HepG2 (cell line): Measurements from ENCODE around the gene PKNOX2. TPM values are rescaled to one million over a fixed set of nuclear protein-coding genes. Genes with fewer than 3 reads are reported as not detected.

Experiments used
- ATAC-seq: fragments of 200-7000 bp; cut with Tn5 transposase; 3 replicates; pipeline ENCODE4 v1.9.1; 2020; ENCODE audit warnings: mild to moderate bottlenecking, moderate library complexity
- BruUV-seq: library from RNA; stranded (reverse); fragments of 400-500 nt; replicated peaks from 2 replicates; lab custom pipeline; 2021; lab: Mats Ljungman, UMichigan
- CTCF ChIA-PET: fragments of 300-600 bp; formaldehyde crosslinking; extraction: SDS; loops from one replicate; lab custom pipeline; 2021; ENCODE audit warnings: low total read pairs, inconsistent platforms, low intra/inter-chr PET ratio; lab: Yijun Ruan, JAX
- POLR2A ChIA-PET: fragments of 350-600 bp; sonication (Branson Sonifier 250); formaldehyde crosslinking; loops from one replicate; lab custom pipeline; 2020; ENCODE audit warnings: antibody characterized with exemption, inconsistent platforms; lab: Yijun Ruan, JAX
- DNase-seq: peaks from one replicate; pipeline ENCODE4 v3.0.0-alpha.2; 2015; ENCODE audit warnings: low spot score
- FAIRE-seq: peaks from 3 replicates; lab custom pipeline; 2011; peaks lifted over from hg19 to GRCh38; lab: Jason Lieb, UNC
- H2AFZ ChIP-seq: one replicate; pipeline ENCODE4 v1.6.1; 2011; ENCODE audit warnings: low read length, inconsistent platforms
- H3K27ac ChIP-seq: fragments of 300-600 bp; 3 replicates; pipeline ENCODE4 v1.8.0; 2011; ENCODE audit warnings: mixed run types, mild to moderate bottlenecking, mixed read lengths, low read length, inconsistent platforms; ENCODE audit not compliant: insufficient read depth; ENCODE audit errors: extremely low read length
- H3K27me3 ChIP-seq, 2 experiments: fragments of 200-600 bp in 1 of 2; 2 replicates in 1 of 2; 3 replicates in 1 of 2; pipeline versions ENCODE4 v1.6.0 to v1.8.0; 2011; ENCODE audit warnings: low read length in 2 of 2, mild to moderate bottlenecking in 2 of 2, moderate library complexity in 2 of 2, inconsistent platforms in 1 of 2; ENCODE audit not compliant: insufficient read depth in 2 of 2, control insufficient read depth in 1 of 2
- H3K36me3 ChIP-seq, 2 experiments: fragments of 200-600 bp in 1 of 2; replicated peaks in 1 of 2; 2 replicates in 1 of 2; 3 replicates in 1 of 2; pipeline versions ENCODE4 v1.5.1 to v1.8.0; 2011; ENCODE audit warnings: low read length in 2 of 2, inconsistent platforms in 1 of 2; ENCODE audit not compliant: insufficient read depth in 2 of 2, control insufficient read depth in 1 of 2
- H3K4me1 ChIP-seq: 2 replicates; pipeline ENCODE4 v1.5.1; 2012; ENCODE audit warnings: low read length, inconsistent platforms; ENCODE audit not compliant: insufficient read depth
- H3K4me2 ChIP-seq: 2 replicates; pipeline ENCODE4 v1.6.0; 2011; ENCODE audit warnings: low read depth, low read length, inconsistent platforms
- H3K4me3 ChIP-seq, 3 experiments: fragments of 200-600 bp in 1 of 3; sonication (generic), shearing (Covaris generic) in 1 of 3; replicated peaks in 1 of 3; 2 replicates each; pipeline ENCODE4 v1.5.1; 2011 to 2016; ENCODE audit warnings: low read length in 3 of 3, inconsistent platforms in 2 of 3, low read depth in 2 of 3, mild to moderate bottlenecking in 2 of 3, control low read depth in 1 of 3, mixed read lengths in 1 of 3; ENCODE audit not compliant: insufficient read depth in 1 of 3
- H3K79me2 ChIP-seq: one replicate; pipeline ENCODE4 v1.6.1; 2011; ENCODE audit warnings: low read length, inconsistent platforms; ENCODE audit not compliant: insufficient read depth
- H3K9ac ChIP-seq: 2 replicates; pipeline ENCODE4 v1.6.0; 2011; ENCODE audit warnings: mild to moderate bottlenecking, low read depth, low read length, inconsistent platforms; ENCODE audit not compliant: insufficient read depth
- H3K9me3 ChIP-seq: 2 replicates; pipeline ENCODE4 v1.5.1; 2012; ENCODE audit warnings: mild to moderate bottlenecking, low read length
- H4K20me1 ChIP-seq: 2 replicates; pipeline ENCODE4 v1.6.0; 2011; ENCODE audit warnings: inconsistent platforms, mild to moderate bottlenecking, low read length, moderate library complexity; ENCODE audit not compliant: insufficient read depth
- ARID2 ChIP-seq: sonication (generic); formaldehyde crosslinking; IDR thresholded peaks from 2 replicates; pipeline ENCODE4 v1.8.1; 2022; ENCODE audit warnings: mild to moderate bottlenecking, missing genetic modification reagents, borderline replicate concordance
- ATRX ChIP-seq: sonication (generic); formaldehyde crosslinking; IDR thresholded peaks from 2 replicates; pipeline ENCODE4 v1.4.0; 2020; ENCODE audit warnings: missing genetic modification reagents, borderline replicate concordance
- CENPT ChIP-seq: sonication (generic); formaldehyde crosslinking; IDR thresholded peaks from 2 replicates; pipeline ENCODE4 v1.8.0; 2022; ENCODE audit warnings: low read depth, mild to moderate bottlenecking, moderate library complexity, missing genetic modification reagents
- DNMT3B ChIP-seq: conservative IDR thresholded peaks from 2 replicates; pipeline ENCODE4 v1.6.1; 2016; ENCODE audit warnings: missing biosample characterization, control low read depth
- EZH2 ChIP-seq: conservative IDR thresholded peaks from 2 replicates; pipeline ENCODE4 v1.6.1; 2012; ENCODE audit warnings: mild to moderate bottlenecking, low read depth, low read length, moderate library complexity
- NR2F1 ChIP-seq, 2 experiments: fragments of 450-650 bp in 1 of 2; formaldehyde crosslinking in 1 of 2; IDR thresholded peaks; 2 replicates each; pipeline versions ENCODE4 v1.5.0 to v1.6.1; 2016 to 2020; ENCODE audit warnings: mild to moderate bottlenecking in 1 of 2, missing compliant biosample characterization in 1 of 2, missing genetic modification reagents in 1 of 2, moderate library complexity in 1 of 2
- SIN3A ChIP-seq: IDR thresholded peaks from 2 replicates; pipeline ENCODE4 v1.6.1; 2011; ENCODE audit warnings: low read depth, mild to moderate bottlenecking, control low read depth, low read length, borderline replicate concordance
- SRSF1 ChIP-seq: fragments of 200-400 bp; formaldehyde crosslinking; optimal IDR thresholded peaks from 2 replicates; pipeline ENCODE3; 2017; ENCODE audit warnings: mild to moderate bottlenecking, low read depth, low read length, moderate library complexity
- WGBS: methylation state at CpG from one replicate; pipeline ENCODE4 v1.1.6; 2017; ENCODE audit warnings: low lambda C conversion rate; 5-methylcytosine and 5-hydroxymethylcytosine counted together
- in situ Hi-C: cut with HindIII; loops from 2 replicates; pipeline ENCODE4 v1.10.0; 2017; ENCODE audit warnings: low pct_unique_long_range_greater_than_20kb; ENCODE audit not compliant: extremely low pct_ligation_motif_present
- intact Hi-C: fragments of 100-400 bp; cut with micrococcal nuclease; formaldehyde crosslinking; loops from one replicate; pipeline ENCODE4 v1.10.0; 2022; ENCODE audit not compliant: unreplicated experiment
- polyA plus RNA-seq, 8 experiments: library from polyadenylated mRNA; depleted of rRNA in 3 of 8; stranded (reverse) in 7 of 8; unstranded in 1 of 8; fragments of >200 nt; fragmentation: Illumina TruSeq in 4 of 8; extraction: Trizol in 4 of 8; gene quantifications; 2 replicates each; pipeline versions ENCODE4 v1.2.1 to v1.2.3, GENCODE V29; 2011 to 2016; ENCODE audit warnings: low read depth in 4 of 8, missing spikeins in 1 of 8, mixed read lengths in 1 of 8; ENCODE audit not compliant: insufficient read depth in 1 of 8
- total RNA-seq, 5 experiments: library from RNA; depleted of rRNA; stranded (reverse); fragments of >200 nt; fragmentation: Illumina TruSeq; extraction: Trizol; gene quantifications; 2 replicates each; pipeline ENCODE4 v1.2.3, GENCODE V29; 2016; ENCODE audit warnings: low read depth in 1 of 5
- TF ChIP-seq, protein P1 (sequence below): sonication (generic); formaldehyde crosslinking; IDR thresholded peaks from 2 replicates; pipeline ENCODE4 v1.5.1; 2020; ENCODE audit warnings: mild to moderate bottlenecking, missing genetic modification reagents, moderate library complexity
- TF ChIP-seq, protein P2 (sequence below): sonication (generic); formaldehyde crosslinking; IDR thresholded peaks from 2 replicates; pipeline ENCODE4 v1.8.0; 2022; ENCODE audit warnings: low read depth, missing genetic modification reagents

Gene PKNOX2
- total and polyA plus RNA-seq, 2 of the 13 experiments (the other 11 are each of a cell fraction or from before 2014, with no cell fraction given), result not detected

DNA sequence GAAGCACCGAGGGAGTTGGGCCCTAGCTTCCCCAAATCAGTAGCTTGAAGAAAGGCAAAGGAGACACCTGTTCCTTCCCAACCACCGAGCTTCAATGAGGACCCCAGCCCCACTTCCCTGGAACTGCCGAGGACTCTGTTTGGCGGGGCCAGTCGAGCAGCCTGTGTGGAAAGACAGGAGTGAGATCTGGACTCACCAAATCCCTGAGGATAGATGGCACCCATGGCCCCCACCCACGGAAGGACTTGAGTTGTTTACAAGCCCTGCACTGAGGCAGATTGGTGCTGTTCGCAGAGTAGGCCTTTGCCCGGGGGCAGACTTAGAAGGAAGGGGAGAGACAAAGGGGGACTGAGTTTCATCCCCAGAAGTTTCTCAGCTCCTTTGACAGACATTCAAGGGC lies 266.9 kb downstream of the PKNOX2 start:
- H3K9ac ChIP-seq, result no peak overlapping the region
- H3K27me3 ChIP-seq, result peaks cover 0 to 13% of the 10 kb centered on the region in 2 experiments; a peak in 2 of 5 replicates
- H3K36me3 ChIP-seq, result no peaks in the 10 kb centered on the region
- H3K4me3 ChIP-seq, result no peak overlapping the region
- no peaks in the 10 kb centered on the region for H4K20me1 ChIP-seq
- WGBS, result 71% methylated on average over 2 of the region's 8 CpGs
- H3K79me2 ChIP-seq, result no peaks in the 10 kb centered on the region
- in situ Hi-C loops, result no loop called here
- H3K4me2 ChIP-seq, result no peak overlapping the region
- DNase-seq (no peak), FAIRE-seq (no peak), ATAC-seq (no peak)
- intact Hi-C loops, result no loop called here
- BruUV-seq, result no TSS peak
- H2AFZ ChIP-seq, result no peak overlapping the region
- ChIA-PET POLR2A (no interaction called here), CTCF (no interaction called here)
- TF ChIP-seq NR2F1 (CRISPR knock-in tag; IDR thresholded peaks at IDR 0.05) (no peak), DNMT3B (no peak), CENPT (CRISPR knock-in tag) (no peak), ARID2 (CRISPR knock-in tag) (no peak), EZH2 (no peak), SIN3A (no peak), ATRX (CRISPR knock-in tag) (no peak), SRSF1 (no peak)
- TF ChIP-seq, protein P1, sequence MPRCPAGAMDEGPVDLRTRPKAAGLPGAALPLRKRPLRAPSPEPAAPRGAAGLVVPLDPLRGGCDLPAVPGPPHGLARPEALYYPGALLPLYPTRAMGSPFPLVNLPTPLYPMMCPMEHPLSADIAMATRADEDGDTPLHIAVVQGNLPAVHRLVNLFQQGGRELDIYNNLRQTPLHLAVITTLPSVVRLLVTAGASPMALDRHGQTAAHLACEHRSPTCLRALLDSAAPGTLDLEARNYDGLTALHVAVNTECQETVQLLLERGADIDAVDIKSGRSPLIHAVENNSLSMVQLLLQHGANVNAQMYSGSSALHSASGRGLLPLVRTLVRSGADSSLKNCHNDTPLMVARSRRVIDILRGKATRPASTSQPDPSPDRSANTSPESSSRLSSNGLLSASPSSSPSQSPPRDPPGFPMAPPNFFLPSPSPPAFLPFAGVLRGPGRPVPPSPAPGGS (CRISPR knock-in tag), result no peak
- TF ChIP-seq, protein P2, sequence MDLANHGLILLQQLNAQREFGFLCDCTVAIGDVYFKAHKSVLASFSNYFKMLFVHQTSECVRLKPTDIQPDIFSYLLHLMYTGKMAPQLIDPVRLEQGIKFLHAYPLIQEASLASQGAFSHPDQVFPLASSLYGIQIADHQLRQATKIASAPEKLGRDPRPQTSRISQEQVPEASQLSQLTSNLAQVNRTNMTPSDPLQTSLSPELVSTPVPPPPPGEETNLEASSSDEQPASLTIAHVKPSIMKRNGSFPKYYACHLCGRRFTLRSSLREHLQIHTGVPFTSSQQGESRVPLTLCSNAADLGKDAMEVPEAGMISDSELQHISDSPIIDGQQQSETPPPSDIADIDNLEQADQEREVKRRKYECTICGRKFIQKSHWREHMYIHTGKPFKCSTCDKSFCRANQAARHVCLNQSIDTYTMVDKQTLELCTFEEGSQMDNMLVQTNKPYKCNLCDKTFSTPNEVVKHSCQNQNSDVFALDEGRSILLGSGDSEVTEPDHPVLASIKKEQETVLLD, result no peak
- H3K4me1 ChIP-seq, result 0 out of 2 replicates have a peak, but pooled peaks cover 4% of the 10 kb centered on the region
- no peak overlapping the region for H3K27ac ChIP-seq
- H3K9me3 ChIP-seq, result no peaks in the 10 kb centered on the region
